Stimulated activated CD4-positive, alpha-beta T cell treated with anti-CD3 and anti-CD28 coated beads, TNF-alpha, amount 100 ng/mL, for 4 hours (primary cell): ENCODE results near the gene VWA8.
"Not testable (repeated sequence)": the region's sequence is repeated elsewhere in the genome, so short reads cannot be mapped to it uniquely, and the experiment has no call there.

ENCODE experiments used
- DNase-seq, 3 experiments: peaks; one replicate each; pipeline ENCODE4 v3.0.0-alpha.2; 2020; ENCODE audit warnings: low read depth in 3 of 3

VWA8 gene

GRCh38 chr13:41966671-41967070 lies 5.8 kb upstream of the VWA8 start:
- no peak for DNase-seq

- DNase-seq: no peak
These were observed 2.1 kb upstream of the VWA8 start for GRCh38 chr13:41962994-41963393.

- DNase-seq: no peak
These were observed 504 bp upstream of the VWA8 start for GRCh38 chr13:41961466-41961760.

- DNase-seq: no peak
These were observed 685 bp downstream of the VWA8 start for GRCh38 chr13:41960211-41960636.

- DNase-seq: no peak
These were observed 4.6 kb downstream of the VWA8 start for GRCh38 chr13:41956272-41956671.

- DNase-seq: no peak
These were observed 5.3 kb downstream of the VWA8 start for GRCh38 chr13:41955605-41956004.

- DNase-seq: no peak
These were observed 6.7 kb downstream of the VWA8 start for GRCh38 chr13:41954226-41954625.

GRCh38 chr13:41952749-41953148 lies 8.2 kb downstream of the VWA8 start:
- DNase-seq: no peak

- DNase-seq: not testable (repeated sequence)
These were observed 11.8 kb downstream of the VWA8 start for GRCh38 chr13:41949104-41949503.

- no peak for DNase-seq
These were observed 15.0 kb downstream of the VWA8 start for GRCh38 chr13:41945926-41946325.

GRCh38 chr13:41944635-41945397 lies 16.1 kb downstream of the VWA8 start:
- no peak for DNase-seq

- no peak for DNase-seq
These were observed 16.7 kb downstream of the VWA8 start for GRCh38 chr13:41944229-41944628.

GRCh38 chr13:41942462-41943094 lies 18.3 kb downstream of the VWA8 start:
- no peak for DNase-seq

- no peak for DNase-seq
These were observed 19.7 kb downstream of the VWA8 start for GRCh38 chr13:41941174-41941573.

GRCh38 chr13:41939398-41939797 lies 21.5 kb downstream of the VWA8 start:
- DNase-seq: no peak

- DNase-seq: no peak
These were observed 22.0 kb downstream of the VWA8 start for GRCh38 chr13:41938918-41939317.

GRCh38 chr13:41937388-41937787 lies 23.5 kb downstream of the VWA8 start:
- no peak for DNase-seq

- no peak for DNase-seq
These were observed 25.4 kb downstream of the VWA8 start for GRCh38 chr13:41935501-41935900.

GRCh38 chr13:41934994-41935393 lies 25.9 kb downstream of the VWA8 start:
- no peak for DNase-seq

GRCh38 chr13:41934120-41934519 lies 26.8 kb downstream of the VWA8 start:
- DNase-seq: no peak

GRCh38 chr13:41931337-41931736 lies 29.6 kb downstream of the VWA8 start:
- DNase-seq: no peak

GRCh38 chr13:41930154-41930553 lies 30.8 kb downstream of the VWA8 start:
- DNase-seq: no peak

- DNase-seq: no peak
These were observed 32.6 kb downstream of the VWA8 start for GRCh38 chr13:41928323-41928722.

- no peak for DNase-seq
These were observed 35.9 kb downstream of the VWA8 start for GRCh38 chr13:41925014-41925413.
